Dedifferentiated amniotic fluid mesenchymal stem cell (primary cell): ENCODE measurements around the gene KLRC2.
"Not testable (repeated sequence)": the region's sequence is repeated elsewhere in the genome, so short reads cannot be mapped to it uniquely, and the experiment has no call there.

Experiments used
- DNase-seq: peaks from one replicate; pipeline ENCODE4 v3.0.0-alpha.2; 2016; ENCODE audit errors: extremely low spot score

Gene KLRC2

DNA sequence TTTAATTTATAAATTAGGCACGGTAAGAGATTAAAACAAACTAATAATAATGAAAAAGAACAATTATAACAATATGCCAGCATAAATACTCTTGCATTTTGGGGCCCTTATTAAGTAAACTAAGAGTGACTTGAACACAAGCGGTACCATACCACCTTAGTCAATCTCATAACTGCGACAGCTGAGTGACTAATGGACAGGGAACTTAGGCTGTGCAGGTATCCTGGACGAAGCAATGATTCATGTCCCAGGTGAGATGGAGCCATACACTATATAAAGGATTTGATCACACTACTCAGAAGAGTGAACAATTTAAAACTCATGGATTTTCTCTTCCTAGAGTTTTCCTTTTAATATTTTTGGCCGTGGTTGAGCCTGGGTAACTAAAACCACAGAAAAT is 30.5 kb downstream of the KLRC2 start:
- DNase-seq = no peak

DNA sequence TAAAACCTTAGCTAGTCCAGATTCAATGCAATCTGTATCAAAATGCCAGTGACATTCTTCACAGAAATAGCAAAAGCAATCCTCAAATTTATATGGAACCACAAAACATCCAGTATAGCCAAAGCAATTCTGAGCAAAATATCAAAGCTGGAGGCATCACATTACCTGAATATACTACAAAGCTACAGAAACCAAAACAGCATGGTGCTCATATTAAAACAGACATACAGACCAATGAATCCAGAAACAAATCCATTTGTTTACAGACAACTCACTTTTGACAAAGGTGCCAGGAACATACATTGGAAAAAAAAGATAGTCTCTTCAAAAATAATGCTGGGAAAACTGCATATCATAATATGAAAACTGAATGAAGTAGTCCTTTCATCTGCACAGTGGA is 31.0 kb downstream of the KLRC2 start:
- no peak for DNase-seq

DNA sequence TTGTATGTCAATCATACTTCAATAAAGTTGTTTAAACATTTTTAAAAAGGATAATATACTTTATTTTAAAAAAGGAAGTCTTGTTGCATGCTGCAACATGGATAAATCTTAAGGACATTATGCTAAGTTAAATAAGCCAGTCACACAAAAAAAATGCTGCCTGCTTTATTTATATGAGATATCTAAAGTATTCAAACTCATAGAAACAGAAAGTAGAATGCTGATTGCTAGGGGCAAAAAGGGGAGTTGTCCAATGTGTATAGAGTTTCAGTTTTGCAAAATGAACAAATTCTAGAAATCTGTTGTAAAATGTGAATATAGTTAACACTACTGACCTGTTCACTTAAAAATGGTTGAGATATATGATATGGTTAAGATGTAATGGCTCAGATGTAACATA is 35.0 kb downstream of the KLRC2 start:
- peak; percentile 30 for DNase-seq

DNA sequence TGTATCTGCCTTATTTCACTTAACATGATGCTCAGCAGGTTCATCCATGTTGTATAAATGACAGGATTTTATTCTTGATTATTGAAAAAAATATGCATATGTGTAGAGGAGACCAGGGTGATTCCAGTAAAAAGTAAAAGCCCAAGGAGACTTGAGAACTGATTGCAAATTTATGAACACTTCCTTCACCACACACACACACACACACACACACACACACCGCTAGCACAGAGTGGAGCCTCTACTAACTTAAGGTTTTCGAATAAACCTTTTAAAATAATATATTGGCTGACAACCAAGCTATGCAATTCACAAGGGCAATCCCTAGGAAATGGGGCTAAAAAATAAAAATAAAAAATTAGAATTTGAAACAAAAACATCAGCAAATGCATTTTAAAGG is 37.6 kb downstream of the KLRC2 start:
- DNase-seq = no peak

DNA sequence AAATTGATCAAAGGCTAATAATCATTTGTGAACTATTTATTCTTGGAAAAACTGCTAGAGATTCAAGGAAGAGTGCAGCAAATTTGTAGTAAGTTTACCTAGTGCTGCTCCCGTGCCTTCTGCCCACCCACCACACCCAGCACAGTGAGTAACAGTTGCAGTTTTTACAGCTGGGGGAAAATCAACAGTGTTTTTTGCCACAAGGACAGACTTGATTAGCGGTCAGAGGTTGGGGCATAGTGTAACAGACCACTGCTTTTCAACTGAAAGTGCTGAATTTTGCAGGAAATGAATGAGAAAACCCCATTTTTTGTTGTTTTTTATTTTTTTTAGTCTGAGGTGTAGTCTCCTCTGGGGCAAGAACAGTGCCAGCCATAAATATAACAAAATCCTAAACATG is 38.5 kb downstream of the KLRC2 start:
- no peak for DNase-seq

DNA sequence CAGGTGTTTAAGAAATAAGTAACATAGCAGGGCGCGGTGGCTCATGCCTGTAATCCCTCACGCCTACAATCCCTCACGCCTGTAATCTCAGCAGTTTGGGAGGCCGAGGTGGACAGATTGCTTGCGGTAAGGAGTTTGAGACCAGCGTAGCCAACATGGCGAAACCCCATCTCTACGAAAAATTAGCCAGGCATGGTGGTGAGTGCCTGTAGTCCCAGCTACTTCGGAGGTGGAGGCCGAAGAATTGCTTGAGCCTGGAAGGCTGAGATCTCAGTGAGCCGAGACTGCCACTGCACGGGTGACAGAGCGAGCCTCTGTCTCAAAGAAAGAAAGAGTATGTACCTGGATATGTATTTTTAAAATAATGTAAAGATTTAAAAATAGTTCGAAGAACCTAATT is 39.6 kb downstream of the KLRC2 start:
- DNase-seq = not testable (repeated sequence)

DNA sequence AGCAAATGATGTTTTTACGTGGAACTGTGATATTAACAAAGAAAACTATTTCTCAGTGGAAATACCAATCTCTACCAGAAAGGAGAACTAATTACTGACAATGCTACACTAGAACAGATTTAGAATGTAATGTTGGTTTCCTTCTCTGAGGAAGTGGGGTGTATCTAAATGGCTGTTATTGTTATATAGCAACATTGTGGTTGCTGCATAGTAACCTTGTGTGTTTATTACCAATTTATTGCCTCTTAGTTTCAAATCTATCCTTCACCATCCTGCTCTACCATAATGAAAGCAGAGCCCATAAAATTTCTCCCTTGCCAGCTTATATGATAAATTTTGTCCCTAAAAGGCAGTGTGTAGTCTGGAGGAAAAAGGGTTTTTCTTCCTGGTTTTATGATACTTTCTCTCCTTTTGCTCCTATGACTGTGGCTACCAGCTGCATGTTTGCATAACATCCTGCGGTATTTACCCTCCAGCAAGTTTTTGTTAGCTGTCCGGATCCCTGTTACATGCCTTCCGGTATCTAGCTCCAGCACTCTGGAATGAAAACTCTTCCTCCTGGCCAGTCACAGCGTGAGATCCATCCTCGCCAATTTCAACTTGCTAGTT is 40.3 kb downstream of the KLRC2 start:
- peak; percentile 89 for DNase-seq

DNA sequence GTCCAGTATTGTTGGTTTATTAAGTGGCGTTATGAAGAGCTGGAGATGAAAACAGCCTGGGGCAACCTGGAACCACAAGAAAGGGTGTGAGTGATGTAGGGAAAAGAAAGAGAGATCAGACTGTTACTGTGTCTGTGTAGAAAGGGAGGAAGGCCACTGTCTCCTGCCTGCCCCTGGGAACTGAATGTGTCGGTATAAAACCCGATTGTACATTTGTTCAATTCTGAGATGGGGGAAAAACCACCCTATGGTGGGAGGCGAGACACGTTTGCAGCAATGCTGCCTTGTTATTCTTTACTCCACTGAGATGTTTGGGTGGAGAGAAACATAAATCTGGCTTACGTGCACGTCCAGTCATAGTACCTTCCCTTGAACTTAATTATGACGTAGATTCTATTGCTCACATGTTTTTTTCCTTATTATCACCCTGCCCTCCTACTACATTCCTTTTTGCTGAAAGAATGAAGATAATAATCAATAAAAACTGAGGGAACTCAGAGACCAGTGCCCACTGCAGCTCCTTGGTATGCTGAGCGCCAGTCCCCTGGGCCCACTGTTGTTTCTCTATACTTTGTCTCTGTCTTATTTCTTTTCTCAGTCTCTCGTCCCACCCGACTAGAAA is 41.2 kb downstream of the KLRC2 start:
- DNase-seq = not testable (repeated sequence)

DNA sequence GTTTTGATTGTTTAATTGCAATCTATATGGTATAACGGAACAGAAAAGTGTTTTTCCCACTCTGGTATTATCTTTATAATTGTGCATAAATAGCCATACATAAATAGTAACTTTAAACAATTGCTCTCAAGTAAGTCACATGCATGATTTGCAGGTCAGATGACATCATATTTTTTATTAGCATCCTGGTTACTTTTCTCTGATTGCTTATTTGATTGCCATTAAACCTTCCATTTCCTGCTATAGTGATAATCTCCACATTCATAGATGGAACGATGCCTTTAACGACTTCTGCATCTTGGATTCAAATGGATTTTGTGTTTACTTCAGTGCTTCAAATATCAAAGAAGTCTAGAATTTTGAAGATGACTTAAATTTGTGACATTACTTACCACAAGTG is 42.5 kb downstream of the KLRC2 start:
- DNase-seq = no peak

DNA sequence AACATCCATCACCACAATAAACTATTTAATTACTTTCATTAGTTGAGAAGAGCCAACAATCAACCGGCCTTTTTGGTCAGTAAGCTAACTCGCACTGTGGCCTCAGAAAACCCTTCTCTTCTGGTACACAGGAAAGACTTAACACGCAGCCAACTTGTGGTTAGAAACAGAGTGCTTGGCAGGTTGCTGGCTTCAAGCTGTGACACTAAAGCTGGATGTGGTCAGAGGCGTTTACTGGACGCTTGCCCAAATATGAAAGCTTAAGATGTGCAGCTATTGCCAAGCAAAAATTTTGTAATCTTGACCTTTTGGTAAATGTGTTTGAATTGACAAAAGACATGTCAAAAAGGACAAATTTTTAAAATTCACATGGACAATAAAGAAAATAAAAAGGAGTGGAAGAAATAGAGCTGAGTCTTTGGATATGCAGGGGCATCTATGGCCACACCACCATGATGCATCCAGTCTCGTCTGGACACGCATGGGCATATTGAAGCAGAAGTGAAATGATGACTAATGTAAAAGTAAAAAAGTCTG is 43.3 kb downstream of the KLRC2 start:
- DNase-seq = peak; percentile 75

DNA sequence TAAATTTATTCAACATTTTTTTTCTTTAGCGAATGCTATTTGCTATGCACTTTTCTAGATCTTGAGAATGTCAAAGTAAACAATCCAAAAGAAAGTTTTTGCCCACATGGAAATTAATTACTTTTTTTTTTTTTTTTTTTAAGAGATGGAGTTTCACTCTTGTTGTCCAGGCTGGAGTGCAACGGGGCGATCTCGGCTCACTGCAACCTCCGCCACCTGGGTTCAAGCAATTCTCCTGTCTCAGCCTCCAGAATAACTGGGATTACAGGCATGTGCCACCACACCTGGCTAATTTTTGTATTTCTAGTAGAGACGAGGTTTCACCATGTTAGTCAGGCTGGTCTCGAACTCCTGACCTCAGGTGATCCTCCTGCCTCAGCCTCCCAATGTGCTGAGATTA is 44.8 kb downstream of the KLRC2 start:
- DNase-seq = not testable (repeated sequence)

DNA sequence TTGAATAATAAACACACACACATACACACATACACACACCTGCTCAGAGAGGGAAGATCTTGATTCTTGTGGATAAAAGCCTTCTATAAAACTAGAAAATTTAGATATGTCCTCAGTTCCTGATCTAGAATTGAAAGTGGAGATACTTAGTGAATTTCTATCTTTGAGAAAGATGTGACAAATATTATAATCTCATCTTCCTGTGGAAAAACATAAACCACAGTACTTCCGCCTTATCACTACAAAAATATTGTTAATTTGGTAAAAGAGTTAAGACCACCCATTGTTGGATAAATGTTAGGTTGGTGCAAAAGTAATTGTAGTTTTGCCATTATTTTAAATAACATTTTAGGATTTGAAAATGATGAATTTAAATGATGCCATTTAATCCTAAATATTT is 45.9 kb downstream of the KLRC2 start, which contains the start of gene KLRK1:
KLRK1 (minus strand) TSS at position 138 of the 400 bp plus-strand sequence. CDS start 1,231 bp downstream, outside the sequence.
- DNase-seq = no peak

DNA sequence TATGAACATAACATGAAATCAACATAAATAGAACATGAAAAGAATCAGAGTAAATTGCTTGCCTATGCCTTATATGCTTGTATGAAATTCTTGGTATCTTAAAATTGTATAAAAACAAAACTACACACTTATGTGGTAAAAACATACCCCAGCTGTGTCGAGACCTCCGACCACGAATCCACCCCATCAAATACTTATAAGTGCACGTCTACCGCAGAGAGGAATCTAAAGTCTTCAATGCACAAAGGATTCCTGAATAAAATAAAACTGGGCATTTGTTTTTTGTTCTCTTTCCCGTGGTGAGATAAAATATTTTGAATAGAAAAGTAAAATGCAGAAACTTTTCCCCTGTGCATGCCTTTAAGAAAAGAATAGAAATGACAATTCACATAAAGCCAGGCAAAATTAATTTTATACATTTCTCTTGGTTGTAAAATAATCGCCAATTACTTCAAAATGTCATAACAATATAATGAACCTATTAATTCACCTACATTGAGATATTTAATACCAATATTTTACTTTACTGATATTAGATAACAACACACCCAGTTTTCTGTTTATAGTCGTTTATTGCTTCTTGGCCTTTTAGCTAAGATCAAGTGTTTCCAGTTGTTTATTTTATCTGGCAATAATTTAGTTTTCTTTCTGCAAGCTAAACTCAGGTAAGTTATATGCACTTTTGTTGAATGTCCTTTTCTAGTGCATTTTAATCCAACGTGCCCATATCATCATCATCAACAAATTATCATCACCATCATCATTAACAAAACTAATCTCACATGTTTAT is 47.0 kb downstream of the KLRC2 start:
- no peak for DNase-seq

DNA sequence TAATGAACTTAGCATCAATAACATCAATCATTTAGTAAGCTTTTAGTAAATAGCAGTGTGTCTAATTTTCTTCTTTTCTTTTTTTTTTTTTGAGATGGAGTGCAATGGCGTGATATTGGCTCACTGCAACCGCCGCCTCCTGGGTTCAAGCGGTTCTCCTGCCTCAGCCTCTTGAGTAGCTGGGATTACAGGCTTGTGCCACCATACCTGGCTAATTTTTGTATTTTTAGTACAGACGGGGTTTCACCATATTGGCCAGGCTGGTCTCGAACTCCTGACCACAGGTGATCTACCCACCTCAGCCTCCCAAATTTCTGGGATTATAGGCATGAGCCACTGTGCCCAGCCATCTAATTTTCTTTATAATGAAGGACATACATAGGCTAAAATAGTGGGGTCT is 48.3 kb downstream of the KLRC2 start:
- not testable (repeated sequence) for DNase-seq

DNA sequence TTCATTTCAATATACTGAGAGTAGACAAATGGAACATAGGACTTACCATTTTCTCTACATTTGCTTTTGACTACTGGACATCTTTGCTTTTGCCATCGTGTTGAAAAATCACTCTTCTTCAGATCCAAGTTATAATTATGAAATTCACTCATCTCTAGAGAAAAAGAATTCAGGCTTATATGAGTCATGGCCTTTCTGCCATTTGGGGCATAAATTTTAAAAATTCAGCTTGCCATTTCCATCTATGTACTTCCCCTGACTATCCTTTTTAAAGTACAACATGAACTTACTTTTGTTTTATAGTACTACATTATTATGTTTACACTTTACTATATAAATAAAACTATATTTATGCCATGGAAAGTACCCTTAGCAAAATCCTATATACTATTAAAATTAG is 49.0 kb downstream of the KLRC2 start:
- DNase-seq = no peak

DNA sequence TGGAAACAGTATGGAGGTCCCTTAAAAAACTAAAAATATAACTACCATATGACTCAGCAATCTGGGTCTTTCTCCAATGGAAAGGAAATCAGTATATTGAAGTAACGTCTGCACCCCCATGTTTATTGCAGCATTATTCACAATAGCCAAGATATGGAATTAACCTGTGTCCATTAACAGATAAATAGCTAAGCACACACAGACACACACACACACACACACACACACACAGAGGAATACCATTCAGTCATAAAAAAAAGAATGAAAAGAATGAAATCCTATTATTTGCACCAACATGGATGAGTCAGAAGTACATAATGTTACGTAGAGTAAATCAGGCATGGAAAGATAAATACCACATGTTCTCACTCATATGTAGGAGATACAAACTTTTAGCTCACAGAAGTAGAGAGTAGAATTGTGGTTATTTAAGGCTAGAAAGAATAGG is 50.6 kb downstream of the KLRC2 start:
- DNase-seq = peak; percentile 40

DNA sequence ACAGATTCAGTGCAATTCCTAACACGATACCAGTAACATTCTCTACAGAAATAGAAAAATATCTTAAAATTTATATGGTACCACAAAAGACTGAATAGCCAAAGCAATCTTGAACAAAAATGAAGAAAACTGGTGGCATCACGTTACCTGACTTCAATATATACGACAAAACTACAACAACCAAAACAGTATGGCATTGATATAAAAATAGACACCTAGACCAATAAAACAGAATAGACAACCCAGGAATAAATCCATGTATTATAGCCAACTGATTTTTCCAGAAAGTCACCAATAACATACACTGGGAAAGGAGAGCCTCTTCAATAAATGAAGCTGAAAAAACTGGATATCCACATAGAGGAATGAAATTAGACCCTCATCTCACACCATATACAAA is 51.6 kb downstream of the KLRC2 start:
- DNase-seq = no peak

DNA sequence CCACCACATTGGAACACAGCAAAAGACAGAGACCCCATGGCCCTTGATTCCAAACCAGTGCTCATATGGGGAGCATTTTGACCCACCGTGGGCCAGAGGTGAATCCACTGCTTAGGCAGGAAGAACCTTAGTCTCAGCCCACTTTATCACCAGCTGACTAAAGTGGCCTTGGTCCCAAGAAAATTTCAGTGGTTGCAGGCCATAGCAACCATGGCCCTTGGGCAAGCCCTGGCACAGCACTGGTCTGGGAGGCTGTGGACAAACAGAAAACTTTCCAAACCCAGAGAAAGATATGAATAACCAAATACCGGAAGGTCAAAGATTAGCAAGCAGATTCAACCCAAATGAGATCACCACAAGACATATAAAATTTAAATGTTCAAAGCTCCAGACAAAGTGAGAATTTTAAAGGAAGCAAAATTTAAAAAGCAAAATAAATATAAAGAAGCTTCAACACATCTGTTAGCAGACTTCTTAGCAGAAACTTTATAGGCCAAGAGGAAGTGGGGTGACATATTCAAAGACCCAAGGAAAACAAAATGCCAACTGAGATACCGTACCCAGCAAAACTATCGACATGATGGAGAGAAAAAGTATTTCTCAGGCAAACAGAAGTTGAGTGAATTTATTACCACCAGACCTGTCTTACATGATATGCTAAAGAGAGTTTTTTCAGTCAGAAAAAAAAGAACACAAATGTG is 53.7 kb downstream of the KLRC2 start:
- DNase-seq = no peak
